ENCODE data around the gene WDR46.

- TF ChIP-seq, protein P1, sequence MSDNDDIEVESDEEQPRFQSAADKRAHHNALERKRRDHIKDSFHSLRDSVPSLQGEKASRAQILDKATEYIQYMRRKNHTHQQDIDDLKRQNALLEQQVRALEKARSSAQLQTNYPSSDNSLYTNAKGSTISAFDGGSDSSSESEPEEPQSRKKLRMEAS (IDR thresholded peaks at IDR 0.05; ENCODE audit: low read depth, low read length) = no peak
- no peak for TF ChIP-seq POLR2A (IDR thresholded peaks at IDR 0.05; ENCODE audit: extremely low read depth, insufficient read length)
- TF ChIP-seq CTCF (IDR thresholded peaks at IDR 0.05; ENCODE audit: low read depth, low read length) = no peak
- no peak for TF ChIP-seq MYC (IDR thresholded peaks at IDR 0.05; ENCODE audit: low read depth, low read length)
Observed at GRCh38 chr6:33290459-33290858, 1.4 kb upstream of the WDR46 start.

Data from NB4 (cell line).